ENCODE measurements around the gene C20orf173.
"Not testable (repeated sequence)": the region's sequence is repeated elsewhere in the genome, so short reads cannot be mapped to it uniquely, and the experiment has no call there.

The C20orf173 gene, protein sequence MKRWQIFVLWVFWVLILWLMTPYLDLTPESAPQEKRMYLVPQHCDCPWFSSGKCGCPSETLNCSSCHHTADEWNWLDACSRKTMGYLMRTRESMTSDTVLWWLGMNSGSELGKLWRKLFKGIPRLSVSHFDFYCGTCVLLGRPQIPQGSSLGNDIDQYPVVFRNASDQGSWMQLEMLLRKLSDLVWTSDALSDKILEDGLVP

DNA sequence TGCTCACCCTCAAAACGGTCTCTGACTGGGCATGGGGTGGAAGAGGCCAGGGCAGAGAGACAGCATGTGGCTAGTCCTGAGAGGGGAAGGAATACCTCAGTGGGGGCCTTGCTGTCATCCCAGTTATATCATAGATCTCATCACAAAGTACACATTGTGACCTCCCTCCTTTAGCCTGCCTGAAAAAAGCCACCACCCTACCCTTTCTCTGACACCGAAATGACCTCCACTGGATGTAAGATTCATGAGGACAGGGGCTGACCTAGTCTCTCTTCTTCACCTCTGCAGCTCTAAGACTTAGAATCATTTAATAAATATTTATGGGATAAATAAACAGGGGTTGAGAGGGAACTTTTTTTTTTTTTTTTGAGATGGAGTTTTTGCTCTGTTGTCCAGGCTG is at the start of gene C20orf173:
Gene C20orf173, minus strand, starts transcription at position 101 of the 400 bp plus-strand sequence. CDS start 279 bp downstream, outside the sequence.
- DNase-seq (ENCODE audit: low read depth in 2 of 2), result no peak

GRCh38 chr20:35579196-35579595 is 49.7 kb upstream of the C20orf173 start:
- DNase-seq (ENCODE audit: low read depth in 2 of 2), result no peak

- no peak for DNase-seq (ENCODE audit: low read depth in 2 of 2)
Measured at GRCh38 chr20:35578469-35578868, 49.0 kb upstream of the C20orf173 start.

DNA sequence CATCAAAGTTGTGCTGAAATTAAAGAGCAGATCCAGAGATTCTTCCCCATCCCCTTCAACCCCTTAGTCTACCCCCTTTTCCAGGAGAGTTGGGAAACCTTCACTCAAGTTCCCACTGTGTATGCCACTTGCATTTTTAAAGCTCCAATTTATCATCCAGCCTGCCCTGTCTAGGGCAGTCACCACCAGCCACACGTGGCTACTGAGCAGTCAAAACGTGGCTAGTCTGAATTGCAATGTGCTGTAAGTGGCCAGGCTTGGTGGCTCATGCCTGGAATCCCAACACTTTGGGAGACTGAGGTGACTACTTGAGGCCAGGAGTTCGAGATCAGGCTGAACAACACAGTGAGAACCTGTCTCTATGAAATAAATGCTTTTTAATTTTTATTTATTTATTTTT is 47.4 kb upstream of the C20orf173 start:
- DNase-seq (ENCODE audit: low read depth in 2 of 2), result no peak

GRCh38 chr20:35575958-35576357 is 46.5 kb upstream of the C20orf173 start:
- DNase-seq (ENCODE audit: low read depth in 2 of 2), result no peak

GRCh38 chr20:35572838-35573237 is 43.4 kb upstream of the C20orf173 start:
- no peak for DNase-seq (ENCODE audit: low read depth in 2 of 2)

DNA sequence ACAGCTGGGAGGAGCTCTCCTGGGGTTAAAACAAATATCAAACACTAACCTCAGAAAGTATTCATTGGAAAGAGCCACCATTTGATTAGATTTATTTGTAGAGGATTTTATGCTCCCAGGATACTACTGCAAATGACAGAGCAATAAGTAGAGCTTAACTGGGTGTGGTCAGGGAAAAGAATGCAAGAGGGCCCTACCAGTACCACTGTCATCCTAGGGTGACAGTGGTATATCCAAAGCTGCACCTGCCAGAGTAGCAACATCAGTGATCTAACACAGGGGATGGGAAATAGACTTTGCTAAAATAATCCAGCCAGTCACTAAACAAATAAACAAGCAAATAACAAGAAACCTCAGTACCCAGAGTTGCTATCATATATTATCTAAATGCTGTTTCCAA is 42.1 kb upstream of the C20orf173 start:
- DNase-seq (ENCODE audit: low read depth in 2 of 2), result no peak

GRCh38 chr20:35568645-35569044 is 39.2 kb upstream of the C20orf173 start:
- no peak for DNase-seq (ENCODE audit: low read depth in 2 of 2)

DNA sequence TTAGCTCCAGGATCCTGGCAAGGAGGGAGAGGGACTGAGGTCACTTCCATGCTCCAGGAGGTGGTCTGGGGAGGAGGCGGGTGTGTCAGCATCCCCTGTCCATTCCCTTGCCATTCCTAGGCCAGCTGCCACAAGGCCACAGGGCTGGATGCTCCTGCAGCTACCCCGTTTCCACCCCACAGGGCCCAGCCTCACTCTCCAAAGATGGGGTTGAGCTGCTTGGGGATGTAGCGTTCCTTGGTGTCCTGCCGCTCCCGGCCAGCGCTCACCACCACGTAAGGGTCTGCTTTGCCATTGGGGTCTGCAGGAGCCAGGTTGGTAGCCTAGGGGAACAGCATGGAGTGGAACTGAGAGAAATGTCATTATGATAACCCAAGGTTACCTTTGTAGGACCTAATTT is 35.5 kb upstream of the C20orf173 start:
- no peak for DNase-seq (ENCODE audit: low read depth in 2 of 2)

DNA sequence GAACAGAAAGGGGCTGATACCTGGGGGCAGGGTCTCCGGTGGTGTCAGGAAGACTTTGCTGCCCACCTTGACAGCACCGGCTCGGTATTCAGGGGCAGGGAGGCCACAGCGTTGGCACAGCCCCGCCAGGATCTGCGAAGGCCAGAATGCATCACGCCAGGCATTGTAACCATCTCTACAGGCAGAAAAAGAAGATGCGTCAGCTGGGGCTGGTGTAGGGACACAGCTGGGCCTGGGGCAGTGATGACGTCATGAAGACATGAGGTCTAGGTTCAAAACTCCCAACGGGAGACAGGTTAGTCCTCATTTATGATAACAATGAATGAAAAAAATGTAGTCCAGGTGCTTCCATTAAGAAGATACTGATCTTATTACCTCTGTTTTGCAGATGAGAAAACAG is 34.4 kb upstream of the C20orf173 start:
- no peak for DNase-seq (ENCODE audit: low read depth in 2 of 2)

DNA sequence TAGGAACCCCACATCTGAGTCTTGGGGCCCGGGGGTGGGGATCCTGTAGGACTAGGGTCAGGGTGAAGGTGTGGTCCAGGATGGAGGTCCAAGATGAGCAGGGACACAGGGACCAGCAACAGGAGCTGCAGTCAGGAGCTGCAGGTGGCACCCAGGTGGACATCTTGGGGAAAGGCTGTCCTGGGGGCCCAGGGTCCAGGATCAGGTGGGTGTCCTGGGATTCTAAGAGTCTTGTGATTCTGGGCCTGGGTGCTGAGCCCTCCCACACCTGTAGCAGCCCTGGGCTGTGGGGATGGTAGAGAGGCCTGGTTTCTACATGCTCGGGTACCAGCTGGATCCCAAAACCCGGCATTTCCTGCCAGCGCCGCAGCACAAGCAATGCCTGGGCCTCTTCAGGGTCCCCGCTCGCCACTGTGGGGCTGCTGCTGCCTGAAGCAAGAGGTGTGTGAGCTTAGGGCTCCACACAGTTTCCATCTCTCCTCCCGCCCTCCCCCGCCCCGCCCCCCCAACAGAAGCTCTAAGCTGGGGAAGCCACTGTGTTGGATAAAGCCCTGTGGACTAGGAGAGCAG is 33.2 kb upstream of the C20orf173 start:
- no peak for DNase-seq (ENCODE audit: low read depth in 2 of 2)

DNA sequence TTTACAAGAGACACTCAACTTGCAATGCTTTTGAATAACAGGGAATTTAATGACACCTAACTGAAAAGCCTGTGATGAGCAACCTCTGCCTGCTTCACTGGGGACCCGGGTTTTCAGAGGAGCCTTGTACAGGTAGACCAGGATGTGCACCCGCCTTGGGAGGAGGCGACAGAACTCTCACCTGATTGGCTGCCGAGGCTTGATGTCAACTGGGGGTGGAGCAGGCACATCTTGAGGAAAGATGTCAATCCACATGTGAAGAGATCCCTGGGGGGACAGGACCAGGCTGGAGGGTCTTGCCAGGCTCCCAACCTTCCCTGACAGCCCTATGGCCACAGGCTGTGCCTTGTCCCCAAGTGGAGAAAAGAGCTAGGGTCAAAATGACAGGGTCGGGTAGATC is 32.2 kb upstream of the C20orf173 start:
- no peak for DNase-seq (ENCODE audit: low read depth in 2 of 2)

DNA sequence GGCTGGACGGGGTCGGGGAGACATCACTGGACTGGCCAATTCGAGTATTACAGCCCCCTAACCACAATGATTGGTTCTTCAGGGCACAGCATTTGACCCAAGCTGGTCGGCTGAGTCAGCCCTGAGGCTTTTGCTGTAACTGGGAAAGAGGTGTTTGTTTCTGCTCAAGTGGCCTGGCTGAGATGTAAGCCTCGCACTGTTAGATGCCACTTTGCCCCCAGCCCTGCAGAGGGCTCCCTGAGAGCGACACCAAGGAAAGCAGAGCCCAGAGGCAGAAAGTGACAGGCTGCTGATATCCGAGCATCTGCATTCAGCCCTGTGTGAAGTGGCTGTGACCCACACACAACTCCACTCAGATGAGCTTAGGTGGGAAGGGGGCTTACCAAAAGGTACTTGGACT is 31.8 kb upstream of the C20orf173 start:
- no peak for DNase-seq (ENCODE audit: low read depth in 2 of 2)

- no peak for DNase-seq (ENCODE audit: low read depth in 2 of 2)
Measured at GRCh38 chr20:35560541-35560940, 31.1 kb upstream of the C20orf173 start.

DNA sequence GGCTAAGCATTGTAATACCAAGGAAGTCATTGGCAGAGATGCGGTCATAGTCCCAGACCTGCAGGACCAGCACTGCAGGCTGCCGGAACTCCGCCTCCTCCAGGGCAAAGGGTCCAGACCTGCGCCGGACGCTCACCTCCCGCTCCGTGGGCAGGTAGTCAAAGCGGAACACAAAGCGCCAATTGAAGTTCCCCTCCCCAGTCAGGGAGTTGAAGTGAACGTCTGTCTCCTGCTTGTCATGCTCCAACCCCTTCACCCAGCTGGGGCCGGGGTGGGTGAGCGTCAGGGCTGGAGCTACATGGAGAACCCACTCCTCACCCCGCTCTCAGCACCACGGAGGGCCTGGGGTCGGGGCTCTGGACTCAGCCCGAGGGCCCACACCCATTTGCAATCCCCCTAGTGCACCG is 30.7 kb upstream of the C20orf173 start:
- DNase-seq (ENCODE audit: low read depth in 2 of 2), result no peak

DNA sequence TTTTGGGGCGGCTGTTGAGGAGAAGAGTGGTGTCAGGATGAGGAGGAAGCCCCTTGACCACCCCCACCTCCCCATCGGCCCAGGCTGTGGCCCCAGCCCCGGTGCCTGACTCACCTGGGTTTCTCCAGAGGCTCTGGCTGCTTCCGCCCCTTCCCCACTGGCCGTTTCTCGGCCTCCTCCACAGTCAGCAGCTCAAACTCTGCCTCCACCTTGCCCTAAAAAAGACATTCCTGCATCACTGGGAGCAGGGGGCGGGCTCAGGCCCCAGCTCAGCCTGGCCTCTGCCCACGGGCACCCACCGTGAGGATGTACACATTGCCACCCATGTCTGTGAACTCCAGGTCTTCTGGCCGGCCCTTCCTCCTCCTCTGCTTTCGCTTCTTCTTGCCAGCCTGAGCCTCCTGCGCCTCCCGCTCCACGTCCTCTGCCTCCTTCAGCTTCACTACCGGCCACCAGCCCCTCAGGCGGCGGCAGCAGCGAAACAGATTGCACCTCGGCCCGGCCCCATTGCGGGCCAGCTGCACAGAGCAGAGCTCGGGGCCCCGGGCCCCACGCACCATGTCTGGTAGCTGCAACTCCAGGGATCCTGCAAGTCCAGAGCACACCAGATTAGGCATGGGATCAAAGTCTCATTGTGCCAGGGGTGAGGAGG is 29.7 kb upstream of the C20orf173 start:
- DNase-seq (ENCODE audit: low read depth in 2 of 2), result no peak

DNA sequence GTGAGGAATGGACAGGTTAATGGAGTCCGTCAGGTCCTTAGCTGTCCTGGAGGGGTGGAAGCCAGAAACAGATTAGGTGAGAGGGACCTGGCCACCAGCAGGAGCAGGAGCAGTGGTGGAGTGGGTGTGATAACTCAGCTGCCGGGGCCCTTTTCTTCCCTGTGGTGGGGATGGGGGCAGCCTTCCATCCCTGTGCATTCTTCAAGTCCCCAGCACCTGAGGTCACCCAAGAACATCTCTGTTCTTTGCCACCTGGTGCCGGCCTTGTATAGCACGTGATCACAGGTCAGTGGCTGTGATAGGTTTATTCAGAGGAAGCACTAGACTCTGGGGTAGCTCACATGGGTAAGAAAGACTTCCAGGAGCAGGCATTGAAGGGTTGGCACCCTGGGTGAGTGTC is 29.0 kb upstream of the C20orf173 start:
- no peak for DNase-seq (ENCODE audit: low read depth in 2 of 2)

GRCh38 chr20:35556871-35557270 is 27.4 kb upstream of the C20orf173 start:
- no peak for DNase-seq (ENCODE audit: low read depth in 2 of 2)

DNA sequence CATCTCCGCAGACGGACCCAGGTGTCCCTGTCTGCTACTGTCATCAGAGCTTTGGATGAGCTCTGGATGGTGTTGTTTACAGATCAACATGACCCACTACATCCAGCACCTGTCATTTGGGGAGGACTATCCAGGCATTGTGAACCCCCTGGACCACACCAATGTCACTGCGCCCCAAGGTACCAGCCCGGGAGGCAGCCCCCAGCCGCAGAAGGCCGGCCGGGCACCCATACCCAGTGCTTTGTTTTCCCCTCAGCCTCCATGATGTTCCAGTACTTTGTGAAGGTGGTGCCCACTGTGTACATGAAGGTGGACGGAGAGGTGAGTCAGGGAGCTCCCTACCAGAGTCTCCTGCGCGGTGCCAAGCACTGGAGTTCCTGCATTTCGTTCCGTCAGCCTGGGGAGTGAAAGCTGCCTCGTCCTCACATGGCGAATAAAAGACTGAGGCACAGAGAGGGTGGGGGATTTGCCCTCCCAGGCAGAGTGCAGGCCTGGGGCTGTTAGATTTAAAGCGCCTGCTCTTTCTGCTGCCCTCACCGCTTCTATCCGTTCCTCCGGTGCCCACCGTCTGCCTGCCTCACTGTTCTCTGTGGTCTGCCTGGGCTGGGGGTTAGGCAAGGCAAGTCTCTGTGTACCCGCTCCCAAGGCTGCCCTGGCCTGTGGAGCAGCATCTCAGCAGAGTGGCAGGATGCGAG is 26.6 kb upstream of the C20orf173 start:
- no peak for DNase-seq (ENCODE audit: low read depth in 2 of 2)

DNA sequence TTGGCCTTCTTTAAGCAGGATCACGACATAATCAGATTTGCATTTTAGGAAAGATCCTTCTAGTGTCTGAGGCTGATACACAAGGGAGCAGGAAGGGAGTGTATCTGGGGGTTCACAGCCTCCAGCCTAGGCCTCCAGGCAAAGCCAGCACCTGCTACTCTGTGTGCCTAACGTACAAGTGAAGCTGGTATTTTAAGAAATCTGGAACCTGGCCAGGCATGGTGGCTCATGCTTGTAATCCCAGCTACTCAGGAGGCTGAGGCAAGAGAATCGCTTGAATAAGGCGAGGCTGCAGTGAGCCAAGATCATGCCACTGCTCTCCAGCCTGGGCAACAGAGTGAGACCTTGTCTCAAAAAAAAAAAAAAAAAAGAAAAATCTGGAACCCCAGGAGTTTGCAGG is 26.0 kb upstream of the C20orf173 start:
- DNase-seq (ENCODE audit: low read depth in 2 of 2), result not testable (repeated sequence)

GRCh38 chr20:35552914-35553313 is 23.5 kb upstream of the C20orf173 start:
- DNase-seq (ENCODE audit: low read depth in 2 of 2), result no peak

- no peak for DNase-seq (ENCODE audit: low read depth in 2 of 2)
Measured at GRCh38 chr20:35551503-35551902, 22.1 kb upstream of the C20orf173 start.

DNA sequence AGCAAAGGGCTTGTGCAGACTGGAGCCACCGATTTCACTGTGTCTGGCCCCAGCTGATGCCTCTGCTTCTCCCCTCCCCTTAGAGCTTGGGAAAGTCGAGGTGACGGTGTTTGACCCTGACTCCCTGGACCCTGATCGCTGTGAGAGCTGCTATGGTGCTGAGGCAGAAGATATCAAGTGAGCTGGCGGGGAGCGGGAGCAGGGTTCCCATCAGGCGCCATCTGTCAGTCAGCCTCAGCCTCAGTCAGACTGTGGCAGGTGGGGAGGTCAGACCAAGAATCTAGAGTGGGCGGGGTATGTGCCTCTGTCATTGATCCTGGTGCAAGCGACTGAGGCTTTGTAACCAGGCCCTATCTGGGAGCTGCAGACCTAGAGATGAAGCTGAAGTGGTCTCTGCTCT is 17.9 kb upstream of the C20orf173 start:
- no peak for DNase-seq (ENCODE audit: low read depth in 2 of 2)

Data from stimulated activated CD8-positive, alpha-beta memory T cell treated with anti-CD3 and anti-CD28 coated beads, Interleukin-2, amount 100 ng/mL, for 48 hours (primary cell).